Measurements from ENCODE around the gene COPS2.

DNA sequence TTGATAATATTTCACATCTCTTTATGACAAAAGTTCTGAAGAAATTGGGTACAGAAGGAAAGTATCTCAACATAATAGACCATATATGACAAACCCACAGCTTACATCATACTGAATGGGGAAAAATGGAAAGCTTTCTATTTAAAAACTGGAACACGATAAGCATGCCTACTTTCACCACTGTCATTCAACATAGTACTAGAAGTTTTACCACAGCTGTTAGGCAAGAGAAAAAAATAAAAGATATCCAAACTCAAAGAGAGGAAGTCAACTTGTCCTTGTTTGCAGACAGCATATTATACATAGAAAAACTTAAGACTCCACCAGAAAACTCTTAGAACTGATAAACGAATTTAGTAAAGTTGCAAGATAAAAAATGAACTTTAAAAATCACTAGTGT, 40.3 kb downstream of the COPS2 start:
- no peak for TF ChIP-seq MYC (IDR thresholded peaks at IDR 0.05; ENCODE audit: low read depth, low read length)
- TF ChIP-seq, protein P1, sequence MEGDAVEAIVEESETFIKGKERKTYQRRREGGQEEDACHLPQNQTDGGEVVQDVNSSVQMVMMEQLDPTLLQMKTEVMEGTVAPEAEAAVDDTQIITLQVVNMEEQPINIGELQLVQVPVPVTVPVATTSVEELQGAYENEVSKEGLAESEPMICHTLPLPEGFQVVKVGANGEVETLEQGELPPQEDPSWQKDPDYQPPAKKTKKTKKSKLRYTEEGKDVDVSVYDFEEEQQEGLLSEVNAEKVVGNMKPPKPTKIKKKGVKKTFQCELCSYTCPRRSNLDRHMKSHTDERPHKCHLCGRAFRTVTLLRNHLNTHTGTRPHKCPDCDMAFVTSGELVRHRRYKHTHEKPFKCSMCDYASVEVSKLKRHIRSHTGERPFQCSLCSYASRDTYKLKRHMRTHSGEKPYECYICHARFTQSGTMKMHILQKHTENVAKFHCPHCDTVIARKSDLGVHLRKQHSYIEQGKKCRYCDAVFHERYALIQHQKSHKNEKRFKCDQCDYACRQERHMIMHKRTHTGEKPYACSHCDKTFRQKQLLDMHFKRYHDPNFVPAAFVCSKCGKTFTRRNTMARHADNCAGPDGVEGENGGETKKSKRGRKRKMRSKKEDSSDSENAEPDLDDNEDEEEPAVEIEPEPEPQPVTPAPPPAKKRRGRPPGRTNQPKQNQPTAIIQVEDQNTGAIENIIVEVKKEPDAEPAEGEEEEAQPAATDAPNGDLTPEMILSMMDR (IDR thresholded peaks at IDR 0.05; ENCODE audit: low read depth, low read length) = no peak
- no peak for TF ChIP-seq POLR2A (IDR thresholded peaks at IDR 0.05; ENCODE audit: extremely low read depth, insufficient read length)
- TF ChIP-seq, protein P2, sequence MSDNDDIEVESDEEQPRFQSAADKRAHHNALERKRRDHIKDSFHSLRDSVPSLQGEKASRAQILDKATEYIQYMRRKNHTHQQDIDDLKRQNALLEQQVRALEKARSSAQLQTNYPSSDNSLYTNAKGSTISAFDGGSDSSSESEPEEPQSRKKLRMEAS (IDR thresholded peaks at IDR 0.05; ENCODE audit: low read depth, low read length) = no peak
